ENCODE measurements around the gene TECR. TPM values are rescaled to one million over a fixed set of nuclear protein-coding genes. Genes with fewer than 3 reads are reported as not detected.
"Not testable (repeated sequence)": the region's sequence is repeated elsewhere in the genome, so short reads cannot be mapped to it uniquely, and the experiment has no call there.

Gene TECR
- total RNA-seq, 1 donor from 2014 or later = 17.0 TPM

DNA sequence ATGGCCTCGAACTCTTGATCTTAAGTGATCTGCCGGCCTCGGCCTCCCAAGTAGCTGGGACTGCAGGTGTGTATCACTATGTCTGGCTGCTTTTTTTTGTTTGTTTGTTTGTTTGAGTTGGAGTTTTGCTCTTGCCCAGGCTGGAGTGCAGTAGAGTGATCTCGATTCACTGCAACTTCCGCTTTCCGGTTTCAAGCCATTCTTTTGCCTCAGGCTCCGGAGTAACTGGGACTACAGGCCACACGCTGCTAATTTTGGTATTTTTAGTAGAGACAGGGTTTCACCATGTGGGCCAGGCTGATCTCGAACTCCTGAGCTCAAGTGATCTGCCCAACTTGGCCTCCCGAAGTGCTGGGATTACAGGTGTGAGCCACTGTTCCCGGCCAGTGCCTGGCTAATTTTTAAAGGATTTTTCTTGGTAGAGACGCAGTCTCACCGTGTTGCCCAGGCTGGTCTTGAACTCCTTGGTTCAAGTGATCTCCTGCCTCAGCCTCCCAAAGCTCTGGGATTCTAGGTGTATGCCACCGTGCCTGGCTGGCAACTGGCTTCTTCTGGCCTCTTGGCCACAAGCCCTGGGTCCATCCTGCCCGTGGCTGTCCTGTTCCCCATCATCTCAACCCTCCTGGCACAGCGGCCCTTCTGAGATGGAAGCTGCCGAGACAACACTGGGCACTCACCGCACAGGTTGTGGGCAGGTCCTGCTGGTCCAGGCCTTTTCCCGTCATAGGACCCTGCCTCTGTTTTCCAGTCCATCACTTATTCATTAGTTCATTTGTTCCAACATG, 11.5 kb downstream of the TECR start:
- DNase-seq = no peak

DNA sequence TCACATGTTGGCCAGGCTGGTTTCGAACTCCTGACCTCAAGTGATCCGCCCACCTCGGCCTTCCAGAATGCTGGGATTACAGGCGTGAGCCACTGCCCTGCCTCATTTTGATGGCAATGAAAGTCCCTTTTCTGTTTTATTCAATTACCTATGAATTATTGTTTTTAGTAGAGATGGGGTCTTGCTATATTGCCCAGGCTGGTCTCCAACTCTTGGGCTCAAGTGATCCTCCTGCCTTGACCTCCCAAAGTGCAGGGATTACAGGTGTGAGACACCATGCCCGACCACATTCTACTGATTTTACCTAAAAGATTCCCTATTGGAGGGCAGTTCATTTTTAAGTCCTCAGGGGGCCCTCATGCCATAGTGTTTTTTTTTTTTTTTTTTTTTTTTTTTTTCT, 12.6 kb downstream of the TECR start:
- DNase-seq = not testable (repeated sequence)

- DNase-seq = peak; percentile 47
These were observed 13.4 kb downstream of the TECR start for GRCh38 chr19:14542711-14543328.

DNA sequence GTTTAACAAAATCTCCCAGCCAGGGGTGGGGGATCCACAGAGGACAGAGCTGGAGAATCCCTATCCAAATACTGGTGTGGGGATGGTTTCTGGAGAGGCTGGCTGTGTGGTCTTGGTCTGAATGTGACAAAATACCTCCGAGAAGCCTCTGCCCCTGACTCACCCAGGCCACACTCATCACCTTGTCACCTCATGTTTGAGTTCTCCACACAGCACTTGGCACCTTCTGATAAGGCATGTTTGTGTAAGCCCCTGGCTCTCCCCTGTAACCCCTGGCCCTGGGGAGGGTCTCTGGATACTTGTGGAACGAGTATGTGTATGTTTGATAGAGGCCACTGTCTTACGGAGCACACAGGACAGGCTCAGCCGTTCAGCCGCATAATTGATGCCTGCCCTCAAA, 14.7 kb downstream of the TECR start:
- no peak for DNase-seq

- no peak for DNase-seq
These were observed 15.8 kb downstream of the TECR start for GRCh38 chr19:14544977-14545715.

DNA sequence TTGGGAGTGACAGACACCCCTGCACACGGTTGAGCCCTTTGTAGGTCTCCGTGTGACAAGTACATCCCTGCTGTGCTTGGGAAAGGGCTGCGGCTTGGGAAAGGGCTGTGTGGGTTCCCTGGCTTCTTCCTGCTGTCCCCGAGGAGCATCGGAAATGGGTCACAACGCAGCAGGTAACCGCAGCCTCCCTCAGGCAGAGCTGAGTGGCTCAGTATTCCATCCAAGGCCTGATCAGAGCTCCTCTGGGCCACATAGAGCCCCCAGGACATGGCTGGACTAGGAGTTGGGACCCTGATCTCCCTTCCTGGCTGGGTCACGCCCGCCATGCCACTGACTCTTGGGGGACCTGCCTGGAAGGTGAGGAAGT, 16.3 kb downstream of the TECR start:
- DNase-seq = no peak

- peak; percentile 24 for DNase-seq
These were observed 20.9 kb downstream of the TECR start for GRCh38 chr19:14550201-14550754.

- peak; percentile 21 for DNase-seq
These were observed 22.0 kb downstream of the TECR start for GRCh38 chr19:14551134-14552005.

- DNase-seq = not testable (repeated sequence)
These were observed 22.6 kb downstream of the TECR start for GRCh38 chr19:14552006-14552360.

DNA sequence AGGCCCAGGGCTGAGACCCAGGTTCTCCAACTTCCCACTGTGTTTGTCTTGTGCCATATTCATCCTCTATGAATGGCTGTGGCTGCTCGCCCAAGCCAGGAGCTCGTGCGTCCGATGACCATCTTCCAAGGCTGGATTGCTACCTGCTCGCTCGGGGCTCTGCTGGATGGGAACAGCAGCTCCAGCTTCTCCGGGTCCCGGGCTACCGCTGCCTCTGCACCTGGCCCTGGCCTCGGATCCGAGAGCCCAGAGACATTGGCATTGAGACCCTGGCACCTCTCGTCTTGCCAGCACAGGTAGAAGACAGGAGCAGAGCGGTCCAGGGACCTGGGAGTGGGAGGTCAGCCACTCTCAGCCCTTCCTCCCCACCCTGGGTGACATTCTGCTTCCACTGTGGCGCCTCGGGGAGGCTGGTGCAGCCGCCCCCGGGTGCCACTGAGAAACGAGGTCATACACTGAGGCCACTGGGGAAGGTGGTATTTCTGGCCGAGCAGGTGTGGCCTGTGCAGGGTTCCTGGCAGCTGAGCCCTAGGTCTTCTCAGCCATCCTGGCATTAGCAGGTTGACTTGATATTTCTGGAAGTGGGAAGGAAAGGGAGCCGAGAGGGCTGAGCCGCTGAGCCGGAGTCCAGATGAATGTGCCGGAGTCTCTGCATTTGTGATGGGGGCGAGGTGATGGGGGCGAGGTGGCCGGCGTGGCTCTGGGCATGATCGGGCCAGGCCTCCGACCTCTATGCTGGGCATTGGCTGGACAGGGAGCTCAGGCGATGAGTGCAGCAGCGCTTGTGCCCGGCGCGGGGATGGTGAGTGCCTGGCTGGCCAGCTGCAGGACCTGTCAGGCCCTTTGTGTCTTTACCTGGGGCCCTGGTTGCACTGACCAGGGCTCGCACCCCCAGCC, 23.9 kb downstream of the TECR start:
- no peak for DNase-seq

DNA sequence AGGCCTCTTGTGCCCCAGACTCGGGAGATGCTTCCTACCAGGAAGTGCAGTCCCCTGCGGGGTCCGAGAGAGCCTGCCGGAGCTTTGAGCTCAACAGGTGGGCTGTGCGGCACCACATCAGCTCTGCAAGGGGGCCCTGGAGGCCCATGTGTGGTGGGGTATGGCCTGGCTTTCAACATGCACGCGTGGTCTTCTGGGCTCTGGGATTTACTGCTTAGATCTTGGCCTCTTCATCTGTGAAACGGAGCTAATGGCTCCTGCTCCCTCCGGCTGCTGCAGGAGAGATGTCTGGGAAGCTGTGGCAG, 24.5 kb downstream of the TECR start:
- DNase-seq = no peak

DNA sequence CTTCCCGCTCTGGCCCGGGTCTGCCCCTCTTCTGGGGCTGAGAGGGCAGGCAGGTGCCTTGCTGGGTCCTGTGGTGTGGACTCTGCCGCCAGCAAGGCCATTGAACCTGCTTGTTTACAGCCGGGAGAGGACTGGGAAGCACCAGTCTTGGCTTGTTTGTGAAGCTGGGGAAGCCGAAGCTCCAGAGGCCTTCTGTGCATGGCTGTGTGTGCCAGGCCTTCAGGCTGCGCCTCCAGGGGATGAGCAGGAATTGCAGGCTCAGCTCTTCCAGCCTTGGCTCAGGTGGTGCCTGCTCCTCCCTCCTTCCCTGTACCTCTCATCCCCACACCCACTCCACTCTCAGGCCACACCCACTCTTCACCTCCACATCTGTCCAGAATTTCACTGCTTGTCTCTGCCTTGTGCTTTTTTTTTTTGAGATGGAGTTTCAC, 25.0 kb downstream of the TECR start:
- DNase-seq = no peak

DNA sequence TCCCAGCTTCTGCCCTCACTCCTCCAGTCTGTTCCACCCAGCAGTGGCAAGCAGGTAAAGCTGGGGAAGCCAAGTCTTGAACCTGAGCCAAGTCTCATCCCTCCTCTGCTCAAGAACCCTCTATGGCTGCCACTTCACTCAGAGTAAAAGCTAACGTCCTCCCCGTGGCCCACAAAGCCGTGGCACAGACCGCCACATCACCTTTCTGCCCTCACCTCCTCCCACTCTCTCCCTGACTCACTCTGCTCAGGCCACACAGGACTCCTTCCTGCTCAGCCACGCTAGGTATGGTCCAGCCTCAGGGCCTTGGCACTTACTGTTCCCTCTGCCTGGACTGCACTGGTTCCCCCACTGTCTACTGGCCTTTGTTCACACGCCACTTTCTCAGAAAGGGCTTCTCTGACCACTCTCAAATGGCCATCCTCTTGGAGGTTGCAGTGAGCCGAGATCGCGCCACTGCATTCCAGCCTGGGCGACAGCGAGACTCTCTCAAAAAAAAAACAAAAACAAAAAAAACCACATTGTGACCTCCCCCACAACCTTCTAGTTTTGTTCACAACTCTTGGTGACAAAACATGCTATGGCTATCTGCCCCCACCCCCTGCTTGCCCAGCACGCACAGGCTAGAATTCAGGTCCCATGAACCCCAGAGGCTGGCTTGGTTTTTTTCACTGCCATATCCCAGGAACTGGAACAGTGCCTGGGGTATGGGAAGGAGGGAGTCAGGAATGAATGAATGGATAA, 26.7 kb downstream of the TECR start:
- DNase-seq = peak; percentile 19

- peak; percentile 93 for DNase-seq
These were observed 27.3 kb downstream of the TECR start for GRCh38 chr19:14556662-14557188.

DNA sequence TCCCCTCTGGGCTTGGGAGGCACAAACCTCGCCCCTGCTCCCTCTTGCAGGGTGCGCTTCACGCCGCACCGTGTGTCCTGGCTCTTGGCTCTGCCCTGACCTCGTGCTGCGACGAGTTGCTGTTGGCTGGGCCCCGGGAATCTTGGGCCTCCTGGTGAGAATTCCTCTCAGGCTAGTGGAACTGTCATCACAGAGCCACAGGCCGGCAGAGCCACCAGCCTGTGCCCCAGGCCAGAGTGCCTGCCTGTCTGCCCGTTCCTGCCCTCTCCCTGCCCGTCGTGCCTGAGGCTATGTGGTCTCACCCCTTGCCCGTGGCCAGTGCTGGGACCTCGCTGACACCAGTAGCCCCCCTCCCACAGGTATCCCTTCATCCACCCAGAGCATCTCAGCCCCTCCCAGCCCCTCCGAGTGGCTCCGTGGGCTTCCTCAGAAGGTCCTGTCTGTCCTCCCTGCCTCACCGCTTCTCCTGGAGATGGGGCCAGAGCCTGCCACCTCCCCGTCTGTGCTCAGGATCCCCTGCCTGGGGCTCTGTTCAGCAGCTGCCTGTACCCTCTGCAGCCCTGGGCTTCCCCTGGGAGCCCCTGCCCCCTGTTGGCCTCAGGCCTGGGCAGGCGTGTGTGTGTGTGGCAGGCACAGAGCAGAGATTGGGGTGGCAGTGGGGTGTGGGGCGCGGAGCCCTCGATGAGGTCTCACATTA, 29.1 kb downstream of the TECR start:
- DNase-seq = no peak

GRCh38 chr19:14559916-14560775, 30.8 kb downstream of the TECR start:
- peak; percentile 42 for DNase-seq

DNA sequence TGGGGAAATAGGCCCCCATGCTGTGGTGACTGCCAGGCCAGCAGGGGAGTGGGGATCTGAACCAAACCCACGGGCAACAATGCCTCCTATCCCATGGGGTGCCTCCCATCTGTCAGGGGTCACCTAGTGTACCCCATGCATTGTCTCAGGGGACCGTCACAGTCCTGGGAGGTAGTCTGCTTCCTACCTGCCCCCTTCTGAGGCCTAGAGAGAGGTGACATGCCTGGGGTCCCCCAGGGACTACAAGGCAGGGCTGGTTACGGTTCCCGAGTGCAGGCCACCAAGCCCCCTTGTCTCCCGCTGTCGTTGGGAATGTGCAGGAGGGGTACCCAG, 31.3 kb downstream of the TECR start:
- no peak for DNase-seq

- DNase-seq = no peak
These were observed 31.9 kb downstream of the TECR start for GRCh38 chr19:14561249-14561648.

DNA sequence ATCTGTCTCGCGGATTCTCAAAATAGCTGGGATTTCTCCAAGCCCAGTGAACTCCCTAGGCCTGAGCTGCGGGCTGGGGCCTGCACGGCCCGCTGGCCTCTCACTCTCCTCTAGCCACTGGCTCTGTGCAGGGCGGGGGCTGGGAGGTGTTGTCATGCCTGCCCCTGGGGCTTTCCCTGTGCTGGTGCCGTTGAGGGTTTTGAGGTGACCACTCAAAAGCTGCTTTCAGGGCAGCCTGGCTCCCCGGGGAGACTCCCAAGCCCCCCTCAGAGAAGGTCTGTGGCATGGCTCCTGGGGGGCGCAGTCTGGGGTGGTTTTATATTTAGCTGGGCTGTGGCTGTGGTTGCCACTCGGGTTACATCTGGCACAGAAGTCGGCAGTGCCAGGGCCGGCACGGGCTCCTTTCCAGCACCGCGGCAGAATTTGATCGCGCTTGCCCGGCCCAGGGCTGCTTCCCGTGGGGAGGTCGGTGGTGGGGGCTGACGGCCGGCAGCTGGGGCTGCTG, 32.5 kb downstream of the TECR start:
- DNase-seq = no peak

Measured in dermis blood vessel endothelial cell (primary cell).